Measurements from ENCODE around the gene TM9SF1. TPM values are rescaled to one million over a fixed set of nuclear protein-coding genes. Genes with fewer than 3 reads are reported as not detected.

Gene TM9SF1
- polyA plus RNA-seq, 3 donors, result 14.6 to 56.0 (median 51.1) TPM

GRCh38 chr14:24183014-24183481 is 12.2 kb downstream of the TM9SF1 start:
- Histone ChIP-seq H3K4me3 (replicated peaks in 1 of 3; ENCODE audit: low read depth in 2 of 3, low read length in 3 of 3) (no peak overlapping the region), H3K4me1 (ENCODE audit: control insufficient read depth in 1 of 2, insufficient read depth in 2 of 2, low read length in 2 of 2) (peaks cover 5 to 6% of the 10 kb centered on the region in 2 donors), H4K20me1 (ENCODE audit: insufficient read depth, low read length) (no peaks in the 10 kb centered on the region), H3K4me2 (replicated peaks; ENCODE audit: extremely low read depth, low read length, poor library complexity, severe bottlenecking) (no peak overlapping the region), H3K79me2 (ENCODE audit: insufficient read depth, low read length) (no peaks in the 10 kb centered on the region), H3K9me3 (replicated peaks in 1 of 2; ENCODE audit: control insufficient read depth in 1 of 2, insufficient read depth in 1 of 2, low read length in 2 of 2) (no peaks in the 10 kb centered on the region), H3K36me3 (replicated peaks in 1 of 2; ENCODE audit: control insufficient read depth in 1 of 2, insufficient read depth in 2 of 2, low read length in 2 of 2) (peaks cover 53 to 84% of the 10 kb centered on the region in 2 donors), H2AFZ (ENCODE audit: insufficient read depth, low read depth, low read length, poor library complexity, severe bottlenecking) (no peak overlapping the region), H3K27ac (ENCODE audit: low read depth in 1 of 2, low read length in 2 of 2) (no peak overlapping the region), H3K27me3 (ENCODE audit: control insufficient read depth in 2 of 2, insufficient read depth in 2 of 2, low read length in 2 of 2) (no peaks in the 10 kb centered on the region), H3K9ac (ENCODE audit: insufficient read depth, low read length, poor library complexity, severe bottlenecking) (no peak overlapping the region)
- no peak for DNase-seq
- TF ChIP-seq, protein P1, sequence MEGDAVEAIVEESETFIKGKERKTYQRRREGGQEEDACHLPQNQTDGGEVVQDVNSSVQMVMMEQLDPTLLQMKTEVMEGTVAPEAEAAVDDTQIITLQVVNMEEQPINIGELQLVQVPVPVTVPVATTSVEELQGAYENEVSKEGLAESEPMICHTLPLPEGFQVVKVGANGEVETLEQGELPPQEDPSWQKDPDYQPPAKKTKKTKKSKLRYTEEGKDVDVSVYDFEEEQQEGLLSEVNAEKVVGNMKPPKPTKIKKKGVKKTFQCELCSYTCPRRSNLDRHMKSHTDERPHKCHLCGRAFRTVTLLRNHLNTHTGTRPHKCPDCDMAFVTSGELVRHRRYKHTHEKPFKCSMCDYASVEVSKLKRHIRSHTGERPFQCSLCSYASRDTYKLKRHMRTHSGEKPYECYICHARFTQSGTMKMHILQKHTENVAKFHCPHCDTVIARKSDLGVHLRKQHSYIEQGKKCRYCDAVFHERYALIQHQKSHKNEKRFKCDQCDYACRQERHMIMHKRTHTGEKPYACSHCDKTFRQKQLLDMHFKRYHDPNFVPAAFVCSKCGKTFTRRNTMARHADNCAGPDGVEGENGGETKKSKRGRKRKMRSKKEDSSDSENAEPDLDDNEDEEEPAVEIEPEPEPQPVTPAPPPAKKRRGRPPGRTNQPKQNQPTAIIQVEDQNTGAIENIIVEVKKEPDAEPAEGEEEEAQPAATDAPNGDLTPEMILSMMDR (IDR thresholded peaks at IDR 0.05), result no peak
- H3K36me3 Mint-ChIP-seq, result peaks cover 70 to 86% of the 10 kb centered on the region in 2 donors
- intact Hi-C loops (cut with micrococcal nuclease), result no loop called here
- H3K27me3 Mint-ChIP-seq (ENCODE audit: low read depth in 3 of 3), result peaks cover 0 to 3% (median 1%) of the 10 kb centered on the region in 3 donors
- peaks cover 9% of the 10 kb centered on the region for H3K4me1 Mint-ChIP-seq
- H3K4me3 Mint-ChIP-seq, result no peak overlapping the region
- no peaks in the 10 kb centered on the region for H3K9me3 Mint-ChIP-seq
- H3K27ac Mint-ChIP-seq, result no peak overlapping the region
- 91% methylated on average over 7 of the region's 15 CpGs for WGBS (ENCODE audit: insufficient coverage)

DNA sequence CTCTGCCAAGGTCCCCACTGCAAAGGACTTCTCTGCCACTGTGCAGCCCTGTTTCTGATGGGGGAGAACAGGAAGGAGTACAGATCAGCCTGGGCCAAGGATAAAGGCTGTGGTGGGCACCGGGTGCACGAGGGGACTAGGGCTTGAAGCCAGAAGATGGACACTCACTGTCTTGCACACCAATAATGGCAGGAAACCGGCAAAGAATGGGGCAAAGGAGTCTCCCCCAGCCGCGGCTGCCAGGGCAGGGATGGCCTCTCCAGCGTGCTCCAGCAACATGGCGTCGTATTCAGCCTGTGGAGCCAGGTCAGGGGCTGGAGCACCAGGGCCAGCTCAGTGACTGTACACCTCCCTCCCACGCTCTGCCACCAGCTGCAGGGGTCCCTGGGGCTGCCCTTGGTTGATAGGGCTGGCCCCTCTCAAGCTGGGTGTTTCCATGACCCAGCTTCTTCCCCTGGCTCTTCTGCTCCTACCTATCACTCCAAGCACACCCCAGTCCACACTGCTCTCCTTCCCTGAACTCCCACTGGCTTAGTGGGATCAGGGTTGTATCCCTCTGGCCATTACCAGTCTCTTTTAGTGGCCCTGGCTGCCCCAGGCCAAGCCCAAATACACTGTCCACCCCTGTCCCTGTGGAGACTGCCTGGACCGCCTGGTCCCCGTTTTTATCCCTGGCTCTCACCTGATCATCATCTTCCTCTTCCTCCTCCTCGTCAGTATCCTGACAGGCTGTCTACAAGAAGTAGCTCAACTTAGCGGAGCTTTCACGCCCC is 12.9 kb downstream of the TM9SF1 start:
- TF ChIP-seq, protein P1 (IDR thresholded peaks at IDR 0.05), result no peak
- Histone ChIP-seq H3K27ac (ENCODE audit: low read depth in 1 of 2, low read length in 2 of 2) (no peak overlapping the region), H4K20me1 (ENCODE audit: insufficient read depth, low read length) (no peaks in the 10 kb centered on the region), H3K9me3 (replicated peaks in 1 of 2; ENCODE audit: control insufficient read depth in 1 of 2, insufficient read depth in 1 of 2, low read length in 2 of 2) (no peaks in the 10 kb centered on the region), H3K9ac (ENCODE audit: insufficient read depth, low read length, poor library complexity, severe bottlenecking) (no peak overlapping the region), H3K4me2 (replicated peaks; ENCODE audit: extremely low read depth, low read length, poor library complexity, severe bottlenecking) (no peak overlapping the region), H3K4me1 (ENCODE audit: control insufficient read depth in 1 of 2, insufficient read depth in 2 of 2, low read length in 2 of 2) (no peaks in the 10 kb centered on the region), H2AFZ (ENCODE audit: insufficient read depth, low read depth, low read length, poor library complexity, severe bottlenecking) (no peak overlapping the region), H3K27me3 (ENCODE audit: control insufficient read depth in 2 of 2, insufficient read depth in 2 of 2, low read length in 2 of 2) (no peaks in the 10 kb centered on the region), H3K36me3 (replicated peaks in 1 of 2; ENCODE audit: control insufficient read depth in 1 of 2, insufficient read depth in 2 of 2, low read length in 2 of 2) (peaks cover 61 to 91% of the 10 kb centered on the region in 2 donors), H3K79me2 (ENCODE audit: insufficient read depth, low read length) (no peaks in the 10 kb centered on the region), H3K4me3 (replicated peaks in 1 of 3; ENCODE audit: low read depth in 2 of 3, low read length in 3 of 3) (no peak overlapping the region)
- Mint-ChIP-seq H3K27me3 (ENCODE audit: low read depth in 3 of 3) (peaks cover 0 to 3% (median 1%) of the 10 kb centered on the region in 3 donors), H3K27ac (peak overlapping the region in 3 of 7 donors; percentile 68 to 78 (median 68)), H3K36me3 (peaks cover 77 to 94% of the 10 kb centered on the region in 2 donors), H3K4me3 (no peak overlapping the region), H3K9me3 (no peaks in the 10 kb centered on the region), H3K4me1 (peaks cover 2% of the 10 kb centered on the region)
- intact Hi-C loops (cut with micrococcal nuclease), result no loop called here
- WGBS (ENCODE audit: insufficient coverage), result 96% methylated on average over 10 of the region's 14 CpGs
- DNase-seq, result no peak

Data from CD14-positive monocyte (primary cell).